ENCODE data around the gene ADGRV1.
"Not testable (repeated sequence)": the region's sequence is repeated elsewhere in the genome, so short reads cannot be mapped to it uniquely, and the experiment has no call there.

The ADGRV1 gene

DNA sequence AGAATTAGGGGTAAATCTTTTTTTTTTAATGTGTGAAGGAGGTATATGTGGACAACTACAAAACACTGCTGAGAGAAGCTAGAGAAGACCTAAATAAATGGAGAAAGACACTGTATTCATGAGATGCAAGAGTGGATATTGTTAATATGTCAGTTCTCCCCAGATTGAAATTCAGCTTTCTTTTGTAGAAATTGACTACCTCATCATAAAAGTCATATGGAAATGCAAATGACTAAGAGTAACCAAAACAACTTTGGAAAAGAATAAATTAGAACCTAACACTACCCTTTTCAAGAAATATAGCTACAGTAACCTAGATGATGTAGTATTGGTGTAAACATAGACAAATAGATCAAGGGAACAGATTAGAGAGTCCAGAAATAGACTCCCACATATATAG, 400.7 kb downstream of the ADGRV1 start:
- Histone ChIP-seq H3K4me1 (ENCODE audit: control insufficient read depth, insufficient read depth, low read length) (no peaks in the 10 kb centered on the region), H3K9ac (ENCODE audit: low read length) (no peak overlapping the region), H3K9me3 (ENCODE audit: control insufficient read depth, low read length) (no peaks in the 10 kb centered on the region), H3K27me3 (ENCODE audit: control insufficient read depth, insufficient read depth, low read length) (no peaks in the 10 kb centered on the region), H3K4me3 (ENCODE audit: low read length) (no peak overlapping the region), H3K36me3 (ENCODE audit: control insufficient read depth, insufficient read depth, low read length) (no peaks in the 10 kb centered on the region)

DNA sequence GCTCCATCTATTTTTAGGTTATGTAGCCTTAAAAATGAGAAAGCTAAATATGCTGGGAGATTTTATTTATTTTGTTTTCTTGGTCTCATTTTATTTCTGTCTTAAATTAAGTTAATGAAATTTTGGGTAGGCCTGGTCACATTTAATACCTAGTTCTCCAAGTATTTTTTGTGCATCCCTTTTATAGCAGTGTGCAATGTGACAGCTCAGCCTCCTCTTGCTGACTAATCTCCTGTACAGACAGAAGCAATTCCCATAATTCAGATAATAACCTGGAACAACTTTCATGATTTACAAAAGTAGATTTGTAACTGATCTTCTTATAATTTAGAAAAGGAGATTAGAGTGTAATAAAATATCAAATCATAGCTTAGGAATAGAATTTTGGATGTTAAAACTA, 403.9 kb downstream of the ADGRV1 start:
- Histone ChIP-seq H3K4me3 (ENCODE audit: low read length) (no peak overlapping the region), H3K4me1 (ENCODE audit: control insufficient read depth, insufficient read depth, low read length) (peaks cover 9% of the 10 kb centered on the region), H3K36me3 (ENCODE audit: control insufficient read depth, insufficient read depth, low read length) (no peaks in the 10 kb centered on the region), H3K9ac (ENCODE audit: low read length) (no peak overlapping the region), H3K27me3 (ENCODE audit: control insufficient read depth, insufficient read depth, low read length) (no peaks in the 10 kb centered on the region), H3K9me3 (ENCODE audit: control insufficient read depth, low read length) (no peaks in the 10 kb centered on the region)

DNA sequence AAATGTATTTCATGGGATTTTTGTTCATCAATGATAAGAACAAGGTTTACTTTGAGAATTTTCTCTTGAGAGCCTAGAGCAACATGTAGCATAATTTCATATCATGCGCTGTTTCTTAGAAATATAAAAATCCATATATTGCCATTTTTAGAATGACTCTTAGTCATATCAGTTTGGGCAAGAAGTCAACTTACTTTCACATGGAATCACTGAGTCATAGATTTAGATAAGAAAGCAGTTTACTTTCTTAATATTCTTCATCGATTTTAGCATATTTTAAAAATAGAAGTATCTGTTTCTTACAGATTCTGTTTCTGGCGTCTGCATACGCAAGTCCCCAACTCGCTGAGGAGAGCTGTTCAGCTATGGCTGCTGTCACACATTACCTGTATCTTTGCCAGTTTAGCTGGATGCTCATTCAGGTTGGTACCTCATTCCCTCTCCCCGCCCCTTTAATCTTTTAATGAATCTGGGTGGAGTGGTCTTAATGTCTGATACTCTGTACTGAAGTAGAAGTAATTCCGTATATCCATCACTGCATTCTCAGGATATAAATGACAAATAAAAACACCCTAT, 406.6 kb downstream of the ADGRV1 start:
- no peak overlapping the region for H3K4me3 ChIP-seq (ENCODE audit: low read length)
- no peak overlapping the region for H3K9ac ChIP-seq (ENCODE audit: low read length)
- H3K27me3 ChIP-seq (ENCODE audit: control insufficient read depth, insufficient read depth, low read length) = no peaks in the 10 kb centered on the region
- peaks cover 9% of the 10 kb centered on the region for H3K4me1 ChIP-seq (ENCODE audit: control insufficient read depth, insufficient read depth, low read length)
- H3K36me3 ChIP-seq (ENCODE audit: control insufficient read depth, insufficient read depth, low read length) = no peaks in the 10 kb centered on the region
- no peaks in the 10 kb centered on the region for H3K9me3 ChIP-seq (ENCODE audit: control insufficient read depth, low read length)

DNA sequence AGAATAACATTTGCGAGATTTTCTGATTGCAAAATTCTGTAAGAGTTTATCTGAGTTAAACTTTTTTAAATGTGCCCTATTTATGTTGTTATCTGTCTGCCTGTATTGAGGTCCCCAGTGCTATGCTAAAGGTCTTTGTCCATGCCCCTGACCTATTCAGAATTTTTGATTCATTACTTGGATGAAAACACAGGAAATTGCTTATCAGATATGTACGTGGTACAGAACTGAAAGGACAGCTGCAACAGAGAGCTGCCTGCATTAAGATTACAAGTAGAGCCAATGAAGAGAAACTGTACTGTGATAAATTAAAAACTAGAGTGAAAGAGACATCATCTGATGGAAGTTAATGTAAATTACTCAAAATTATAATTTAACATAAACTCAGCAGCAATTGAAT, 408.8 kb downstream of the ADGRV1 start:
- peaks cover 9% of the 10 kb centered on the region for H3K4me1 ChIP-seq (ENCODE audit: control insufficient read depth, insufficient read depth, low read length)
- H3K27me3 ChIP-seq (ENCODE audit: control insufficient read depth, insufficient read depth, low read length) = no peaks in the 10 kb centered on the region
- H3K9me3 ChIP-seq (ENCODE audit: control insufficient read depth, low read length) = no peaks in the 10 kb centered on the region
- no peak overlapping the region for H3K9ac ChIP-seq (ENCODE audit: low read length)
- H3K4me3 ChIP-seq (ENCODE audit: low read length) = no peak overlapping the region
- H3K36me3 ChIP-seq (ENCODE audit: control insufficient read depth, insufficient read depth, low read length) = no peaks in the 10 kb centered on the region

DNA sequence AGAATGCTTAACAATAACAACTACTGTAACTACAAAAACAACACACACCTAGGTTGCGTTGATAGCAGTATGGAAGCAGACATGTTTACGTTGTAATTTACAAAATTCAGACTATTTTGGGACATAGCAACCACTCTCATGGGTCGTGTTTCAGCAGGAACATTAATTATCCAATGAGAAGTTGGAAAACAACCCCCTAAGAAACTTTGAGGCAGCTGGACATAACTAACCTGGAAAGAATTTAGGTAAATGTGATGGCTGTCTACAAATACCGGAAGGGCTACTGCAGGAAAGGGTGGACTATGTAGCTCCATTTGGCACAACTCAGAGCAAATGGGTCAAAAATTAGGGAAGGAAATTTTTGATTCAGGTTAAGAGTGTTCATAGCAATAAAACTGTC, 409.3 kb downstream of the ADGRV1 start:
- H3K9me3 ChIP-seq (ENCODE audit: control insufficient read depth, low read length) = no peaks in the 10 kb centered on the region
- no peak overlapping the region for H3K9ac ChIP-seq (ENCODE audit: low read length)
- H3K4me1 ChIP-seq (ENCODE audit: control insufficient read depth, insufficient read depth, low read length) = peaks cover 9% of the 10 kb centered on the region
- H3K27me3 ChIP-seq (ENCODE audit: control insufficient read depth, insufficient read depth, low read length) = no peaks in the 10 kb centered on the region
- no peak overlapping the region for H3K4me3 ChIP-seq (ENCODE audit: low read length)
- no peaks in the 10 kb centered on the region for H3K36me3 ChIP-seq (ENCODE audit: control insufficient read depth, insufficient read depth, low read length)

DNA sequence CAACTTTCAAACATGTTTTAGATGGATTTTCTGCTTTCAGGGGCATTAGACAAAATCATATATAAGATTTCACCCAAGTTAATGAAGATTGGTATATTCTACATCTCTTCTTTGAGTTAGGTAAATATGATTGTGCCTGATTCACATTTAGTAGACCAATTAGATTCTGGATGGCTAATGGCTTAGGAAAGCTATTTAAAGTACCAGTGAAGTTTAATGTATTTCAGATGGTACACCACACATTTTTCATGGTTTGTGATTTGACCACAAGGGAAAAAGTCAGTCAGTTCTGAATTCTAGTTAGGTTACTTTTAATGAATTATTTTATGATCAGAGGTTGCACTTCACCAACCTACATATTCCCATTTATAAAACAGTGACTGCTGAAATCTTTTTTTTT, 409.7 kb downstream of the ADGRV1 start:
- Histone ChIP-seq H3K9me3 (ENCODE audit: control insufficient read depth, low read length) (no peaks in the 10 kb centered on the region), H3K9ac (ENCODE audit: low read length) (no peak overlapping the region), H3K36me3 (ENCODE audit: control insufficient read depth, insufficient read depth, low read length) (no peaks in the 10 kb centered on the region), H3K27me3 (ENCODE audit: control insufficient read depth, insufficient read depth, low read length) (no peaks in the 10 kb centered on the region), H3K4me1 (ENCODE audit: control insufficient read depth, insufficient read depth, low read length) (peaks cover 9% of the 10 kb centered on the region), H3K4me3 (ENCODE audit: low read length) (no peak overlapping the region)

DNA sequence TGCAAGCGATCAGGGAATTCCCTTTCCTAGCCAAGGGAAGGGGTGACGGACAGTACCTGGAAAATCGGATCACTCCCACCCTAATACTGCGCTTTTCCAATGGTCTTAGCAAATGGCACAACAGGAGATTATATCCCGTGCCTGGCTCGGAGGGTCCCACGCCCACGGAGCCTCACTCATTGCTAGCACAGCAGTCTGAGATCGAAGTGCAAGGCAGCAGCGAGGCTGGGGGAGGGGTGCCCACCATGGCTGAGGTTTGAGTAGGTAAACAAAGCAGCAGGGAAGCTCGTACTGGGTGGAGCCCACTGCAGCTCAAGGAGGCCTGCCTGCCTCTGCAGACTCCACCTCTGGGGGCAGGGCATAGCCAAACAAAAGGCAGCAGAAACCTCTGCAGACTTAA, 411.3 kb downstream of the ADGRV1 start:
- H3K9me3 ChIP-seq (ENCODE audit: control insufficient read depth, low read length); H3K36me3 ChIP-seq (ENCODE audit: control insufficient read depth, insufficient read depth, low read length); H3K4me3 ChIP-seq (ENCODE audit: low read length); H3K4me1 ChIP-seq (ENCODE audit: control insufficient read depth, insufficient read depth, low read length); H3K9ac ChIP-seq (ENCODE audit: low read length); H3K27me3 ChIP-seq (ENCODE audit: control insufficient read depth, insufficient read depth, low read length): not testable (repeated sequence)

DNA sequence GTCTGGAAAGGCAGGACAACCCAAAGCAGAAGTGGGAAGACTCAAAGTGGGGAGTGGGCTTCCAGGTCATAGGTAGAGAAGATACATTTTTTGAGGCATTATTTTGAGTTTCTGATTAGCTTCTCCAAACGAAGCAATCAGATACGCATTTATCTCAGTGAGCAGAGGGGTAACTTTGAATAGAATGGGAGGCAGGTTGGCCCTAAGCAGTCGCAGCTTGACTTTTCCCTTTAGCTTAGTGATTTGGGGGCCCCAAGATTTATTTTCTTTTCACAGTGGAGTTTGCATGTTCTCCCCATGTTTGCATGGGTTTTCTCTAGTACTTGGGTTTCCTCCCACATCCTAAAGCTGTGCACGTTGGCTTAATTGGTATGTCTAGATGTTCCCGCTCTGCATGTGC, 422.6 kb downstream of the ADGRV1 start:
- no peak overlapping the region for H3K9ac ChIP-seq (ENCODE audit: low read length)
- no peak overlapping the region for H3K4me3 ChIP-seq (ENCODE audit: low read length)
- no peaks in the 10 kb centered on the region for H3K36me3 ChIP-seq (ENCODE audit: control insufficient read depth, insufficient read depth, low read length)
- H3K27me3 ChIP-seq (ENCODE audit: control insufficient read depth, insufficient read depth, low read length) = no peaks in the 10 kb centered on the region
- H3K4me1 ChIP-seq (ENCODE audit: control insufficient read depth, insufficient read depth, low read length) = peaks cover 5% of the 10 kb centered on the region
- H3K9me3 ChIP-seq (ENCODE audit: control insufficient read depth, low read length) = no peaks in the 10 kb centered on the region

DNA sequence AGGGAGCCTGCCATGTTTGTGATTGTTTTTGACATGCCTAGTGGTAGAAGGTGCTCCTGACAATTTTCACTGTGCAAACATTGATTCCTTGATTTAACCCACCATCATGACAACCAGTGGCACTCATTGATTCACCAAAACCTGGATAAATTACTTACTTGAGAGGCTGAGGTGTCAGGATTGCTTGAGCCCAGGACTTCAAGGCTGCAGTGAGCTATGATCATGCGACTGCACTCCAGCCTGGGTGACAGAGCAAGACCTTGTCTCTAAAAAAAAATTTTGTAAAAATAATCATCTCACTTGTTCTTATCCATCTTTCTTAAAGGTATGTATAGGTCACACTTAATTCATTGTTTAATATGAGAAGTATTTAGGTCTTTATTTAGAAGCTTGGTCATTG, 423.2 kb downstream of the ADGRV1 start:
- Histone ChIP-seq H3K4me3 (ENCODE audit: low read length) (no peak overlapping the region), H3K4me1 (ENCODE audit: control insufficient read depth, insufficient read depth, low read length) (peaks cover 5% of the 10 kb centered on the region)

DNA sequence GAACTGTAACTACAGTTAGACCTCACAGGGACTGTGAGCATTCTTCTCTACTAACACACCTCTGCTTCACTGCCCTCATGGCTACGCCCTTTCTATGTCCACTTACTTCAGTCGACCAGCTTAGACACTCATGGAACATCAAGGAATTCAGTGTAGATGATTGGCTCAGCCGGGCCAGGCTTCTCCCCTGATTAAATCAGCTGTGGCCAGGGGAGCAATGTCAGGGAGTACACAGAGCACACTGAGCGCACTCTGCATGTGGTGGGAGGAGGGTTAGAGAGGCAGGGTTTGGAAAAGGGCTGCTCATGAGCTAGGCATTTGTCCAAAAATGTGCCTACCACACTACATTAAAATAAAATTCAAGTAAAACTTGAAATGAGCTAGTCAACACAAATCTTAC, 424.0 kb downstream of the ADGRV1 start:
- H3K9me3 ChIP-seq (ENCODE audit: control insufficient read depth, low read length) = no peaks in the 10 kb centered on the region
- peaks cover 5% of the 10 kb centered on the region for H3K4me1 ChIP-seq (ENCODE audit: control insufficient read depth, insufficient read depth, low read length)
- no peak overlapping the region for H3K4me3 ChIP-seq (ENCODE audit: low read length)
- H3K9ac ChIP-seq (ENCODE audit: low read length) = no peak overlapping the region
- no peaks in the 10 kb centered on the region for H3K27me3 ChIP-seq (ENCODE audit: control insufficient read depth, insufficient read depth, low read length)
- no peaks in the 10 kb centered on the region for H3K36me3 ChIP-seq (ENCODE audit: control insufficient read depth, insufficient read depth, low read length)

More for the DNA sequence above, 423.2 kb downstream of the ADGRV1 start:
- no peaks in the 10 kb centered on the region for H3K36me3 ChIP-seq (ENCODE audit: control insufficient read depth, insufficient read depth, low read length)
- H3K9me3 ChIP-seq (ENCODE audit: control insufficient read depth, low read length) = no peaks in the 10 kb centered on the region
- no peak overlapping the region for H3K9ac ChIP-seq (ENCODE audit: low read length)
- no peaks in the 10 kb centered on the region for H3K27me3 ChIP-seq (ENCODE audit: control insufficient read depth, insufficient read depth, low read length)

DNA sequence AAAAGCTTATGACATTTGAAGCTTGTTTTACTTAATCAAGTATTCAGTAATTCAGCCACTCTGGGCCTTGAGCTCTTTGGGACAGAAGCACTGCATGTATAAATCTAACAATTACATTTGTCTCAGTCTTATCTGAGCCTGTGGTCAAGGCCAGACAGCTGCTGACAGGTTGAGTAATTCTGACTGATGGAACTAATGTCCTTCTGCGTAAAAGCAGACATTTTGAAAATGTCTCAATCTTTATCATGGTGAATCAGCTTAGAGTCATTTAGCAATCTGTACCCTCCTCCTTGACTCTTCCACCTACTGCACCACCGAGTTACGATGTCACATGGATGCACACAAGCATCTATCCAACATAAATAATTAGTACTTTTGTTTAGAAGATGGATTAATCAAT, 424.6 kb downstream of the ADGRV1 start:
- Histone ChIP-seq H3K4me1 (ENCODE audit: control insufficient read depth, insufficient read depth, low read length) (peaks cover 5% of the 10 kb centered on the region), H3K36me3 (ENCODE audit: control insufficient read depth, insufficient read depth, low read length) (no peaks in the 10 kb centered on the region), H3K9me3 (ENCODE audit: control insufficient read depth, low read length) (no peaks in the 10 kb centered on the region), H3K9ac (ENCODE audit: low read length) (no peak overlapping the region), H3K27me3 (ENCODE audit: control insufficient read depth, insufficient read depth, low read length) (no peaks in the 10 kb centered on the region), H3K4me3 (ENCODE audit: low read length) (no peak overlapping the region)

DNA sequence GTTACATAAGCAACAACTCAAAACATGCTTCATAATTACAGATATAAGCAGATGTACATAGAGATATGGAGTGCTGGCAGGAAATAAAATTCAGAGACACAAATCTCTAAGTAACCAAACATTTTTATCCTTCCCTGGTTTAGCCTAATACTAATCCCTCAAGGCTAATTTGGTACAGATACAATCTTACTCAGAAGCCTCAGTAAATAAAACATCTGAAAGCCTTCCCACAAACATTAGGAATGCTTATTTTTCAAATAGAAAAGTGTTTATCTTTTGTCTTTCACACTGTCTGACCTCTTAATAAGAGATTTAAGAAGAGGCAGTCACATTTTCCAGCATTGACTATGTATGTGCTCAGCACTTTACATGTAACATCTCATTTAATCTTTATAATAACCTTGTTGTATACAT, 425.1 kb downstream of the ADGRV1 start:
- Histone ChIP-seq H3K9me3 (ENCODE audit: control insufficient read depth, low read length) (no peaks in the 10 kb centered on the region), H3K4me1 (ENCODE audit: control insufficient read depth, insufficient read depth, low read length) (peaks cover 5% of the 10 kb centered on the region), H3K27me3 (ENCODE audit: control insufficient read depth, insufficient read depth, low read length) (no peaks in the 10 kb centered on the region), H3K36me3 (ENCODE audit: control insufficient read depth, insufficient read depth, low read length) (no peaks in the 10 kb centered on the region), H3K9ac (ENCODE audit: low read length) (no peak overlapping the region), H3K4me3 (ENCODE audit: low read length) (no peak overlapping the region)

DNA sequence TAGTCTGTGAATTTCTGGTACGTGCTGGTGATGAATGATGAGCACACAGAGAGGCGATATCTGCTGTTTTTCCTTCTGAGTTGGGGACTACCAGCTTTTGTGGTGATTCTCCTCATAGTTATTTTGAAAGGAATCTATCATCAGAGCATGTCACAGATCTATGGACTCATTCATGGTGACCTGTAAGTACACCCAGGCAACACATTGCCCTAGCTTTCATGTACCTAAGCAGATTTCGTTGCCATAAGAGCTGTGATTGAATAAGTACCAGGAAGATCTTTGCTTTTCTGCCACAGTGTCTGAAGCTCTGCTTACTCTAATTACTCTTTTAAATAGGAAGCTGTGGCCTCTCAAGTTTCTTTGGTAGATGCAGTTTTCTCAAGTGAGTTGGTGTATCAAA, 426.7 kb downstream of the ADGRV1 start:
- Histone ChIP-seq H3K4me3 (ENCODE audit: low read length) (no peak overlapping the region), H3K27me3 (ENCODE audit: control insufficient read depth, insufficient read depth, low read length) (no peaks in the 10 kb centered on the region), H3K36me3 (ENCODE audit: control insufficient read depth, insufficient read depth, low read length) (no peaks in the 10 kb centered on the region), H3K4me1 (ENCODE audit: control insufficient read depth, insufficient read depth, low read length) (peaks cover 5% of the 10 kb centered on the region), H3K9ac (ENCODE audit: low read length) (no peak overlapping the region), H3K9me3 (ENCODE audit: control insufficient read depth, low read length) (no peaks in the 10 kb centered on the region)
